ENCODE results near the gene SNX9.

GRCh38 chr6:157895585-157895984 is 72.5 kb downstream of the SNX9 start:
- TF ChIP-seq CTCF (conservative IDR thresholded peaks at IDR 0.05) (no peak), ZFX (IDR thresholded peaks at IDR 0.05) (no peak)
